Measurements from ENCODE around the gene NMRAL1. TPM values are rescaled to one million over a fixed set of nuclear protein-coding genes. Genes with fewer than 3 reads are reported as not detected.
A peak's percentile ranks its signal among the peaks of the same experiment; 100 is the strongest.

The NMRAL1 gene
- total RNA-seq, 1 donor from 2014 or later = 47.1 TPM

DNA sequence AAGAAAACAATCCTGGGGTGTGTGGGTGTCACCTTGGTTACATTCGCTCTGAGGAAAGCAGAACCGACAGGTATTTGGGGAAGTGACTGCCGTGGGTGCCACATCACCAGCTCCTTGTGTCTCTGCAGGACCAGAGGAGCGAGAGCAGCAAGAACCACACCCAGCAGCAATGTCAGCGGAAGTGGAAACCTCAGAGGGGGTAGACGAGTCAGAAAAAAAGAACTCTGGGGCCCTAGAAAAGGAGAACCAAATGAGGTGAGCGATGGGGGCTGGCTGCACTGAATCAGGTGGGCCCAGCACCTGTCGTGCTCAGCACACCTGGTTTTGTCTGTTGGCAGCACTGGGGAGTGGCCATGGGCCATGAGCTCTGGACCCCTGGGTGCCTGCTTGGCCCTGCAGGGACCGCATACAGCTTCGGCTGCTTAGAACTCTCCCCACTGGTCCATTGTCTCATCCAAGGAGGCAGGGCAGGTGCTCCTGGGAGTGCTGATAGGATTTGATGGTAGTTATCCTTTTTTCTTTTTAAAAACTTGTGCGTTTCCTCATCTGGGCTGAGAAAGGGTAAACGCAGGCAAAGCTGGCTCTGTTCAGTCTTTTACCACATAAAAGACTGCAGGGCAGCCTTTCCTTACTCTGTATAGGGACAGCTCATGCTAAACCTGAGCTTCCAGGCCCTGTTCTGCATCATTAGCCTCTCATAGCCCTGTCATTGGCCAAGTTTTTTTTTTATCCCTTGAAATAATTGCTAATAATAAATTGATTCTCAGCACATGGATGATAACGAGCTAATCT is 31.1 kb upstream of the NMRAL1 start:
- no peak for DNase-seq (ENCODE audit: low spot score)
- Mint-ChIP-seq H3K4me1 (peaks cover 9% of the 10 kb centered on the region), H3K36me3 (peaks cover 2% of the 10 kb centered on the region), H3K27me3 (ENCODE audit: insufficient read depth, low read depth) (peaks cover 2% of the 10 kb centered on the region), H3K9me3 (no peaks in the 10 kb centered on the region), H3K27ac (no peak overlapping the region), H3K4me3 (no peak overlapping the region)
- H3K4me3 ChIP-seq = no peak overlapping the region
- no peaks in the 10 kb centered on the region for H3K27me3 ChIP-seq
- peaks cover 4% of the 10 kb centered on the region for H4K20me1 ChIP-seq (ENCODE audit: low read depth)
- peaks cover 5% of the 10 kb centered on the region for H3K79me2 ChIP-seq (ENCODE audit: low read depth)
- H2AFZ ChIP-seq (replicated peaks) = no peak overlapping the region
- H3K27ac ChIP-seq = no peak overlapping the region
- H3K4me2 ChIP-seq = no peak overlapping the region
- H3F3A ChIP-seq (ENCODE audit: low read depth) = peaks cover 3% of the 10 kb centered on the region
- H3K4me1 ChIP-seq = peaks cover 11% of the 10 kb centered on the region
- H3K9ac ChIP-seq = no peak overlapping the region
- no peaks in the 10 kb centered on the region for H3K36me3 ChIP-seq
- no peaks in the 10 kb centered on the region for H3K9me3 ChIP-seq (ENCODE audit: low read depth)
- TF ChIP-seq EZH2phosphoT487 (IDR thresholded peaks at IDR 0.05) = no peak
- no peak for TF ChIP-seq EZH2 (IDR thresholded peaks at IDR 0.05)
- TF ChIP-seq, protein P1, sequence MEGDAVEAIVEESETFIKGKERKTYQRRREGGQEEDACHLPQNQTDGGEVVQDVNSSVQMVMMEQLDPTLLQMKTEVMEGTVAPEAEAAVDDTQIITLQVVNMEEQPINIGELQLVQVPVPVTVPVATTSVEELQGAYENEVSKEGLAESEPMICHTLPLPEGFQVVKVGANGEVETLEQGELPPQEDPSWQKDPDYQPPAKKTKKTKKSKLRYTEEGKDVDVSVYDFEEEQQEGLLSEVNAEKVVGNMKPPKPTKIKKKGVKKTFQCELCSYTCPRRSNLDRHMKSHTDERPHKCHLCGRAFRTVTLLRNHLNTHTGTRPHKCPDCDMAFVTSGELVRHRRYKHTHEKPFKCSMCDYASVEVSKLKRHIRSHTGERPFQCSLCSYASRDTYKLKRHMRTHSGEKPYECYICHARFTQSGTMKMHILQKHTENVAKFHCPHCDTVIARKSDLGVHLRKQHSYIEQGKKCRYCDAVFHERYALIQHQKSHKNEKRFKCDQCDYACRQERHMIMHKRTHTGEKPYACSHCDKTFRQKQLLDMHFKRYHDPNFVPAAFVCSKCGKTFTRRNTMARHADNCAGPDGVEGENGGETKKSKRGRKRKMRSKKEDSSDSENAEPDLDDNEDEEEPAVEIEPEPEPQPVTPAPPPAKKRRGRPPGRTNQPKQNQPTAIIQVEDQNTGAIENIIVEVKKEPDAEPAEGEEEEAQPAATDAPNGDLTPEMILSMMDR (IDR thresholded peaks at IDR 0.05) = no peak

DNA sequence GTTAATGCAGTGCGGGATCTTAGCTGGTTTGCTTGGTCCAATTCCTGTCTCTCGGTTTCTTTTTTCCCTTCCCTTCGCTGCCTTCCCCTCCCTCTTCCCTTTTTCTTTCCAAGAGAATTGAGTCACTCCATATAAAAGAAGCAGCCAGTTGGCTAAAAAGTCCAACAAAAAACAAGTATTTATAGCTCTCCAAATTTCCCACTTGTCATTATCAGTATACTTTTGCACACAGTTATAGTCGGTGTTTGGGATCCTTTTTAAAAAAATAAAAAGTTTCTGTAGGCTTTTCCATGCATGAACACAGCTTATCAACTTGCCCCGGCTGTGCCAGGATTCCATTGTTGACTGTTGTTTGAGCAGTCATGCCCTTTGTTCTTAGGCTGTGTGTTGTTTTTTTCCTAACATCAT is 26.6 kb upstream of the NMRAL1 start:
- Mint-ChIP-seq H3K27ac (no peak overlapping the region), H3K4me3 (no peak overlapping the region), H3K27me3 (ENCODE audit: insufficient read depth, low read depth) (peaks cover 2% of the 10 kb centered on the region), H3K9me3 (no peaks in the 10 kb centered on the region), H3K36me3 (no peaks in the 10 kb centered on the region), H3K4me1 (peaks cover 25% of the 10 kb centered on the region)
- Histone ChIP-seq H3K27me3 (no peaks in the 10 kb centered on the region), H2AFZ (replicated peaks) (no peak overlapping the region), H3K9me3 (ENCODE audit: low read depth) (no peaks in the 10 kb centered on the region), H3K4me2 (peak overlapping the region; percentile 40), H3F3A (ENCODE audit: low read depth) (no peaks in the 10 kb centered on the region), H3K79me2 (ENCODE audit: low read depth) (peaks cover 5% of the 10 kb centered on the region), H3K9ac (no peak overlapping the region), H3K36me3 (no peaks in the 10 kb centered on the region), H3K27ac (no peak overlapping the region), H4K20me1 (ENCODE audit: low read depth) (peaks cover 4% of the 10 kb centered on the region), H3K4me3 (no peak overlapping the region), H3K4me1 (peaks cover 15% of the 10 kb centered on the region)
- no peak for TF ChIP-seq EZH2phosphoT487 (IDR thresholded peaks at IDR 0.05)
- TF ChIP-seq EZH2 (IDR thresholded peaks at IDR 0.05) = no peak
- TF ChIP-seq, protein P1 (IDR thresholded peaks at IDR 0.05) = no peak
- DNase-seq (ENCODE audit: low spot score) = peak; percentile 26

DNA sequence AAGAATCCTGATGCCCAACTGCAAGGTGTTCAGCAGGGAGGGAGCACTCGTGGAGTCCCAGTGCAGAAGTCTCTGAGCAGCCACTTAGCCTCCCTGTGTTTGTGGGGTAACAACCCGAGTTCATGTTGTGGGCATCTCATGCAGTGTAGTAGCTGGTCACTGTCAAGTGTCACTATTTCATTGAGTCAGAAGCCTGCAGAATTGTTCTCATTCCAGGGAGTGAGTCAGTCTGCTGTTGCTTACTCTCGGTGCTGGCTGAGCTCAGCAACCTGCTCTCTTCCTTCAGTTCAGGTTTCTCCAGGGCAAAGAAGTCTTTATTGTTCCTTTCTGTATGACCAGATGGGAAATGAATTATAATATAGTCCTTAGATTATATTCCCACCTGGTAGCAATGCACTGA is 25.8 kb upstream of the NMRAL1 start:
- no peaks in the 10 kb centered on the region for H3K9me3 Mint-ChIP-seq
- Histone ChIP-seq H4K20me1 (ENCODE audit: low read depth) (peaks cover 4% of the 10 kb centered on the region), H3K4me1 (peaks cover 15% of the 10 kb centered on the region), H3K27ac (no peak overlapping the region), H3K36me3 (no peaks in the 10 kb centered on the region), H3K4me2 (no peak overlapping the region), H2AFZ (replicated peaks) (no peak overlapping the region), H3K9me3 (ENCODE audit: low read depth) (no peaks in the 10 kb centered on the region), H3F3A (ENCODE audit: low read depth) (no peaks in the 10 kb centered on the region), H3K9ac (no peak overlapping the region), H3K79me2 (ENCODE audit: low read depth) (peaks cover 5% of the 10 kb centered on the region), H3K4me3 (no peak overlapping the region), H3K27me3 (no peaks in the 10 kb centered on the region)
- H3K36me3 Mint-ChIP-seq = no peaks in the 10 kb centered on the region
- no peak for TF ChIP-seq EZH2phosphoT487 (IDR thresholded peaks at IDR 0.05)
- no peak for TF ChIP-seq EZH2 (IDR thresholded peaks at IDR 0.05)
- TF ChIP-seq, protein P1 (IDR thresholded peaks at IDR 0.05) = no peak
- no peak overlapping the region for H3K4me3 Mint-ChIP-seq
- H3K27me3 Mint-ChIP-seq (ENCODE audit: insufficient read depth, low read depth) = peaks cover 2% of the 10 kb centered on the region
- DNase-seq (ENCODE audit: low spot score) = no peak
- H3K4me1 Mint-ChIP-seq = peaks cover 25% of the 10 kb centered on the region
- H3K27ac Mint-ChIP-seq = no peak overlapping the region
